ENCODE measurements around the gene REL. TPM values are rescaled to one million over a fixed set of nuclear protein-coding genes. Genes with fewer than 3 reads are reported as not detected.
A peak's percentile ranks its signal among the peaks of the same experiment; 100 is the strongest.

The REL gene
- total and polyA plus RNA-seq, 2 of the 13 experiments (the other 11 are each of a cell fraction or from before 2014, with no cell fraction given) = 3.7 to 7.0 TPM

DNA sequence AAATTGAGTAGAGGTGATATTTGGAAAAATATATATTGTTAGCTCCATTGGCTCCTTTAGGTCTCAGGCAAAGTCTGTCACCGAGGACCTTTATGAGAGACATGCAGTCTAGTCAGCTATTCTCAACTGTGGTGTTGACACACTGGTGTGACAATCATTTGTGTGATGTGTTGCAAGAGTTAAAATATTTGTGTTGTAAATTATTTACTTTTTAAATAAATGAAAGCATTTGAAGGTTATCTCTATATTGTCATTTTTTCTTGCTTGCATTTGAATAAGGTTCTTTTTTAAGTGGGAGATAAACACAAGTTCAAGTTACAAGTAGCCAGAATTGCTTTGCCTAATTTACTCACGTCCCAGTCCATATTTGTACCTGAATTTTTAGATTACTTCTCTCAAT, 4.3 kb downstream of the REL start (continued):
- peak; percentile 82 for TF ChIP-seq HNF1A (IDR thresholded peaks at IDR 0.05; ENCODE audit: low read depth)
- TF ChIP-seq HNF1A (CRISPR knock-in tag; IDR thresholded peaks at IDR 0.05; ENCODE audit: borderline replicate concordance) = peak; percentile 81; the same call in 1 of the 2 replicates
- TF ChIP-seq, protein P1, sequence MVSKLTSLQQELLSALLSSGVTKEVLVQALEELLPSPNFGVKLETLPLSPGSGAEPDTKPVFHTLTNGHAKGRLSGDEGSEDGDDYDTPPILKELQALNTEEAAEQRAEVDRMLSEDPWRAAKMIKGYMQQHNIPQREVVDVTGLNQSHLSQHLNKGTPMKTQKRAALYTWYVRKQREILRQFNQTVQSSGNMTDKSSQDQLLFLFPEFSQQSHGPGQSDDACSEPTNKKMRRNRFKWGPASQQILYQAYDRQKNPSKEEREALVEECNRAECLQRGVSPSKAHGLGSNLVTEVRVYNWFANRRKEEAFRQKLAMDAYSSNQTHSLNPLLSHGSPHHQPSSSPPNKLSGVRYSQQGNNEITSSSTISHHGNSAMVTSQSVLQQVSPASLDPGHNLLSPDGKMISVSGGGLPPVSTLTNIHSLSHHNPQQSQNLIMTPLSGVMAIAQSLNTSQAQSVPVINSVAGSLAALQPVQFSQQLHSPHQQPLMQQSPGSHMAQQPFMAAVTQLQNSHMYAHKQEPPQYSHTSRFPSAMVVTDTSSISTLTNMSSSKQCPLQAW (CRISPR knock-in tag; IDR thresholded peaks at IDR 0.05) = no peak
- TF ChIP-seq, protein P2, sequence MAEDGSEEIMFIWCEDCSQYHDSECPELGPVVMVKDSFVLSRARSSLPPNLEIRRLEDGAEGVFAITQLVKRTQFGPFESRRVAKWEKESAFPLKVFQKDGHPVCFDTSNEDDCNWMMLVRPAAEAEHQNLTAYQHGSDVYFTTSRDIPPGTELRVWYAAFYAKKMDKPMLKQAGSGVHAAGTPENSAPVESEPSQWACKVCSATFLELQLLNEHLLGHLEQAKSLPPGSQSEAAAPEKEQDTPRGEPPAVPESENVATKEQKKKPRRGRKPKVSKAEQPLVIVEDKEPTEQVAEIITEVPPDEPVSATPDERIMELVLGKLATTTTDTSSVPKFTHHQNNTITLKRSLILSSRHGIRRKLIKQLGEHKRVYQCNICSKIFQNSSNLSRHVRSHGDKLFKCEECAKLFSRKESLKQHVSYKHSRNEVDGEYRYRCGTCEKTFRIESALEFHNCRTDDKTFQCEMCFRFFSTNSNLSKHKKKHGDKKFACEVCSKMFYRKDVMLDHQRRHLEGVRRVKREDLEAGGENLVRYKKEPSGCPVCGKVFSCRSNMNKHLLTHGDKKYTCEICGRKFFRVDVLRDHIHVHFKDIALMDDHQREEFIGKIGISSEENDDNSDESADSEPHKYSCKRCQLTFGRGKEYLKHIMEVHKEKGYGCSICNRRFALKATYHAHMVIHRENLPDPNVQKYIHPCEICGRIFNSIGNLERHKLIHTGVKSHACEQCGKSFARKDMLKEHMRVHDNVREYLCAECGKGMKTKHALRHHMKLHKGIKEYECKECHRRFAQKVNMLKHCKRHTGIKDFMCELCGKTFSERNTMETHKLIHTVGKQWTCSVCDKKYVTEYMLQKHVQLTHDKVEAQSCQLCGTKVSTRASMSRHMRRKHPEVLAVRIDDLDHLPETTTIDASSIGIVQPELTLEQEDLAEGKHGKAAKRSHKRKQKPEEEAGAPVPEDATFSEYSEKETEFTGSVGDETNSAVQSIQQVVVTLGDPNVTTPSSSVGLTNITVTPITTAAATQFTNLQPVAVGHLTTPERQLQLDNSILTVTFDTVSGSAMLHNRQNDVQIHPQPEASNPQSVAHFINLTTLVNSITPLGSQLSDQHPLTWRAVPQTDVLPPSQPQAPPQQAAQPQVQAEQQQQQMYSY (CRISPR knock-in tag; IDR thresholded peaks at IDR 0.05) = no peak
- TF ChIP-seq NR1H2 (CRISPR knock-in tag; IDR thresholded peaks at IDR 0.05; ENCODE audit: borderline replicate concordance, low read depth) = no peak
- no peak for TF ChIP-seq U2AF1 (optimal IDR thresholded peaks at IDR 0.05; ENCODE audit: low read depth, low read length)
- peak; percentile 89 for TF ChIP-seq ZNF652 (CRISPR knock-in tag; IDR thresholded peaks at IDR 0.05; ENCODE audit: borderline replicate concordance, low read depth)
- no peak for TF ChIP-seq MTA3 (CRISPR knock-in tag; IDR thresholded peaks at IDR 0.05)
- no peak for TF ChIP-seq TEAD2 (CRISPR knock-in tag; IDR thresholded peaks at IDR 0.05)
- TF ChIP-seq MED13 (CRISPR knock-in tag; IDR thresholded peaks at IDR 0.05) = no peak
- TF ChIP-seq SMARCC2 (IDR thresholded peaks at IDR 0.05) = no peak
- TF ChIP-seq MIXL1 (CRISPR knock-in tag; IDR thresholded peaks at IDR 0.05) = 0 out of 2 replicates have a peak, but pooled peaks have one; percentile 24
- TF ChIP-seq, protein P3, sequence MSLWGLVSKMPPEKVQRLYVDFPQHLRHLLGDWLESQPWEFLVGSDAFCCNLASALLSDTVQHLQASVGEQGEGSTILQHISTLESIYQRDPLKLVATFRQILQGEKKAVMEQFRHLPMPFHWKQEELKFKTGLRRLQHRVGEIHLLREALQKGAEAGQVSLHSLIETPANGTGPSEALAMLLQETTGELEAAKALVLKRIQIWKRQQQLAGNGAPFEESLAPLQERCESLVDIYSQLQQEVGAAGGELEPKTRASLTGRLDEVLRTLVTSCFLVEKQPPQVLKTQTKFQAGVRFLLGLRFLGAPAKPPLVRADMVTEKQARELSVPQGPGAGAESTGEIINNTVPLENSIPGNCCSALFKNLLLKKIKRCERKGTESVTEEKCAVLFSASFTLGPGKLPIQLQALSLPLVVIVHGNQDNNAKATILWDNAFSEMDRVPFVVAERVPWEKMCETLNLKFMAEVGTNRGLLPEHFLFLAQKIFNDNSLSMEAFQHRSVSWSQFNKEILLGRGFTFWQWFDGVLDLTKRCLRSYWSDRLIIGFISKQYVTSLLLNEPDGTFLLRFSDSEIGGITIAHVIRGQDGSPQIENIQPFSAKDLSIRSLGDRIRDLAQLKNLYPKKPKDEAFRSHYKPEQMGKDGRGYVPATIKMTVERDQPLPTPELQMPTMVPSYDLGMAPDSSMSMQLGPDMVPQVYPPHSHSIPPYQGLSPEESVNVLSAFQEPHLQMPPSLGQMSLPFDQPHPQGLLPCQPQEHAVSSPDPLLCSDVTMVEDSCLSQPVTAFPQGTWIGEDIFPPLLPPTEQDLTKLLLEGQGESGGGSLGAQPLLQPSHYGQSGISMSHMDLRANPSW (CRISPR knock-in tag; IDR thresholded peaks at IDR 0.05; ENCODE audit: borderline replicate concordance) = no peak
- no peak for TF ChIP-seq ZNF556 (CRISPR knock-in tag; IDR thresholded peaks at IDR 0.05; ENCODE audit: borderline replicate concordance)
- TF ChIP-seq, protein P4, sequence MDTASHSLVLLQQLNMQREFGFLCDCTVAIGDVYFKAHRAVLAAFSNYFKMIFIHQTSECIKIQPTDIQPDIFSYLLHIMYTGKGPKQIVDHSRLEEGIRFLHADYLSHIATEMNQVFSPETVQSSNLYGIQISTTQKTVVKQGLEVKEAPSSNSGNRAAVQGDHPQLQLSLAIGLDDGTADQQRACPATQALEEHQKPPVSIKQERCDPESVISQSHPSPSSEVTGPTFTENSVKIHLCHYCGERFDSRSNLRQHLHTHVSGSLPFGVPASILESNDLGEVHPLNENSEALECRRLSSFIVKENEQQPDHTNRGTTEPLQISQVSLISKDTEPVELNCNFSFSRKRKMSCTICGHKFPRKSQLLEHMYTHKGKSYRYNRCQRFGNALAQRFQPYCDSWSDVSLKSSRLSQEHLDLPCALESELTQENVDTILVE (CRISPR knock-in tag; IDR thresholded peaks at IDR 0.05) = peak; percentile 65; the same call in 1 of the 2 replicates
- TF ChIP-seq MAFK (conservative IDR thresholded peaks at IDR 0.05 in 1 of 2, IDR thresholded peaks at IDR 0.05 in 1 of 2; ENCODE audit: low read length in 2 of 2) = peak; percentile 87 to 94
- peak; percentile 61; the same call in 1 of the 2 replicates for TF ChIP-seq TCF7L2 (IDR thresholded peaks at IDR 0.05; ENCODE audit: low read depth, low read length)
- no peak for TF ChIP-seq RAD21 (CRISPR knock-in tag; IDR thresholded peaks at IDR 0.05)
